NCI-H1417 (cell line): ENCODE results near the gene LRRN4.

Experiments
- DNase-seq, 3 experiments: peaks; one replicate each; lab custom pipeline; 2025; lab: John Stamatoyannopoulos, UW

The LRRN4 gene

GRCh38 chr20:6030453-6031080 lies 23.3 kb downstream of the LRRN4 start:
- DNase-seq, result no peak

- no peak for DNase-seq
These were observed 24.3 kb downstream of the LRRN4 start for GRCh38 chr20:6029538-6029937.

GRCh38 chr20:6028818-6029217 lies 25.0 kb downstream of the LRRN4 start:
- no peak for DNase-seq

DNA sequence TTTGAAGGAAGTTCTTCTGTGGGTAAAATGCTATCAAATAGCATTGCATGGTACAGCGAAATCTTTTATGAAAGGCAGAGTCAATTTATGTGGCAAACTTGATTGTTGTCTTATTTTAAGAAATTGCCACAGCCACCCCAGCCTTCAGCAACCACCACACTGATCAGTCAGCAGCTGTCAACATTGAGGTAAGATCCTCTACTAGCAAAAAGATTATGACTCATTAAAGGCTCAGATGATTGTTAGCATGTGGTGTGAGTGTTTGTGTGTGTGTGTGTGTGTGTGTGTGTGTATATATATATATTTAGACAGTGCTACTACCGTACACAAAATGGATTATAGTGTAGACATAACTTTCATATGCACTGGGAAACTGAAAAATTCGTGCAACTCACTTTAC lies 27.8 kb downstream of the LRRN4 start:
- DNase-seq, result no peak

DNA sequence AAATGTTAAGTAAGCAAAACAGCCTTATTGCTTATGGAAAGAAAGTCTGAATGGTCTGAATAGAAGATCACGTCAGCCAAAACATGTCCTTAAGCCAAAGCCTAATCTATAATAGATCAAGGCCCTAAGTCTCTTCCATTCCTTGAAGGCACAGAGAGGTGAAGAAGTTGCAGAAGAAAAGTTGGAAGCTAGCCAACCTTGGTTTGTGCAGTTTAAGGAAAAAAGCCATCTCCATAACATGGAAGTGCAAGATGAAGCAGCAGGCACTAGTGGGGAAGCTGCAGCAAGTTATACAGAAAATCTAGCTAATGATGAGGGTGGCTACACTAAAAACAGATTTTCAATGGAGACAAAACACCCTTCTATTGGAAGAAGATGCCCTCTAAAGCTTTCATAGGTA lies 29.1 kb downstream of the LRRN4 start:
- DNase-seq, result no peak

DNA sequence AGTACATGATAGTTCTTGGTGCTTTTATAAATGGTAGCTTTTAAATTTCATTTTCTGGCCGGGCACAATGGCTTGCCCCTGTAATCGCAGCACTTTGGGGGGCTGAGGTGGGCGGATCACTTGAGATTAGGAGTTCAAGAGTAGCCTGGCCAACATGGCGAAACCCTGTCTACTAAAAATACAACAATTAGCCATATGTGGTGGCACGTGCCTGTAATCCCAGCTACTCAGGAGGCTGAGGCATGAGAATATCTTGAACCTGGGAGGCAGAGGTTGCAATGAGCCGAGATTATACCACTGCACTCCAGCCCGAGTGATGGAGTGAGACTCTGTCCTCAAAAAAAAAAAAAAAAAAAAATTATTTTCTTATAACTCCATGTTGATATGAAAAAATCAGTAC lies 36.0 kb downstream of the LRRN4 start:
- no peak for DNase-seq

DNA sequence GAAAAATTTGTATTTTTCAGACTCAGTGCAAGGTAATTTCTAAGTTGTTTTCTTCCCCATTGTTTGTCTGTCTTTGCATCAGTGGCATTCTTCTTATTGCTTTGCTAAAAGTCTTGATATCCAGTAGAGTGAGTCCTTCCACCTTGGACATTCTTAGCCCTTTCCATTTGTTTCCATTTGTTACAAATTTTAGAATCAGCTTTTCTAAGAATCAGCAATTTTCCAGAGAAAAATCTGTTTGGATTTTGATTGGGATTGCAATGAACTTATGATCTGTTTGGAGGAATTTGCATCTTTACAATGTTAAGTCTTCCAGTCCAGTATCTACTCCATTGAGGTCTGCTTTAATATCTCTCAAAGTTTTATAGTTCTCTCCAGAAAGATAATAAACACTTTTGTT lies 36.4 kb downstream of the LRRN4 start:
- no peak for DNase-seq

DNA sequence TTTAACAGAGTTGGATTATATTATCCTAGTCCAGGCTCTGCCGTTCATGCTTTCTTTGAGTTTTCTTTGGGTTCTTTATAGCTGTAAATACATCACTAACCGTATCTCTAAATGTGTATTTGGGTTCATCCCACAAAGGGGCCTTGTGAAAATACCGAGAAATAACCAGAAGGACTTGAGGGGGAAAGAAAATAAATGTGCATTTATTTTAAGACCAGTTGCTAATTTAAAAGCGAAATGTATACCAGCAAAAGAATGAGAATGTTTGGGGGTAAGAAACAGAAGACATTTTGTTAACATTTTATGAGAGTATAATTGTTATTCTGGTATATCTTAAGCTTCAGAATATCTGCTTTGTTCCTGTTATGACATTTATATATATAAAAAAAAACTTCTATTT lies 38.9 kb downstream of the LRRN4 start:
- no peak for DNase-seq

DNA sequence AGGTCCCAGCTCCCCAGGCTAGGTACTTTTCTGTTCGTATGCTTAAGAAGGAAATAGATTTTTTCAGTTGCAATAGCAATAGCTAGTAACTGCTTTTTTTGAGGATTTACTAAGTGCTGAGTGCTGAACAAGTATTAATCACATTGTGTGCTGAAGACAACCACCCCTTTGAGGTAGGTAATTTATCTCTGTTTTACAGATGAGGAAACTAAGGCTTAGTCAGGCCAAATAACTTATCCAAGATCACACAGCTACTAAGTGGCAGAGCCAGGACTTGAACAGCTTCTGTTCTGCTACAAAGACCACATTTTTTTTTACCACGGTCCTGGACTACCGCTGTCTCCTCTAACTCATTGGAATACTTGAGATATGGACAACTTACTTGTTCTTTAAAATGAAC lies 39.8 kb downstream of the LRRN4 start:
- no peak for DNase-seq

- no peak for DNase-seq
These were observed 41.7 kb downstream of the LRRN4 start for GRCh38 chr20:6012179-6012578.

DNA sequence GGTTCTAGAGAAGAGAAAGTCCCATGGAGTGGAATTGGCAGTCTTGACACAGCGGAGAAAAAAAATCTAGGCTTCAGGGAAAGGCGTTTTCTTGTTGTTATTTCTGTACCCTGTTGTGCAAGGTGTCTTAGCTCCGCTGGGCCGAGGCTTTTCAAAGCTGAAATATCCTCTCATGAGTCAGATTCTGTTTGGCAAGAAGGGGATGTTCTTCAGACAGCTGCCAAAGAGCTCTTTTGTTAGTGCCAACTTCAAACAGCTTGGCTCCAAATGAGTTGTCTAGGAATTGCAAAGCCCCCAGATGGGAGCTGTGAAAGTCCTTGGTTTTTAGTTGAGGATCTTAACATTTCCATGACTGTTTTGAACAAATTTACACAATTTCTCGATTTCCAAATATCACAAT lies 45.6 kb downstream of the LRRN4 start:
- no peak for DNase-seq

DNA sequence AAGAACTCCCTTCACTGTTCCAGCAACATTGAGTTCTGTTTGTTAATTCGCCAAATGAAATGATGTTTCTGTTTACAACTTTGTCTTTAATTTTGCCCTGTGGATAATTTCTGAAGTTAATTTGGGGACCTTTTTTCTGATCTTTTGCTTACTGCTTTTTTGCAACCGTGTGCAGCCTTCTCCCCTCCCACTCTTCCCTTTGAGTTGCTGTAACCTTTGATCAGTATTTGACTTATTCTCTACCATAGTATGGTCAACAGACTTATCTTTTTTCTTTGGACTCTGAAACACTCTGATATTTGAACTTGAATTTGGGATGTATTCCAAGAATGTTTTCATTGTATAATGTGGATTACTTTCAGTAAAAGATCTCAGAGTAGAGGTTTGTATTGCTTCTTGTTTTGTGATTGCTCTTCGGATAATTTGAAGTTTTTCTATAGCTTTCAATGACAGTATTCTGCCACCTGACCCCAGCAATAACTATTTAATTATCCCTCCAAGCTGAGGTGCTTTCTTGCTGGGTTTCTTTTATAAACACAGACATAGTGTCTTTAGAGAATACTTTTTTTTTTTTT lies 46.2 kb downstream of the LRRN4 start:
- no peak for DNase-seq

DNA sequence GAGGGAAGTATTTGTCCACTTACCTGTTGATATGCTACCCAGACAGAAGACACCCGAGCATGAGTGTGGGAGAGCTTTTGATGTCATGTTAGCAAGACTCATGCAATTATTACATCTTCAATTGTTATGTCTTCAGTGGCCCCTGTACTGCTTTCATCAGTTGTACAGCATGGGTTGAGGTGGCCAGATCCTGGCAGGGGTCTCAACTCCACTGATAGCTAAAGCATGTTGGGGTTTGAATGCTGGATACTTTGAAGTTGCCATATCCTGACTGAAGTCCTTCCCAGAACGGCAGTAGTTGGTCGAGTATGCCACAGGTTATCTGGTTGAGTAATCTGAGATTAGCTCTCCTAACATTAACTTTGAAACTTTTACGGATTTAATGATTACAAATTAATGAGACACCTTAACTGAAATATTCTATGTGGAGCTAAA lies 46.7 kb downstream of the LRRN4 start:
- DNase-seq, result peak in 2 of 3 experiments; percentile 6 to 51

- DNase-seq, result peak in 1 of 3 experiments; percentile 64
These were observed 47.3 kb downstream of the LRRN4 start for GRCh38 chr20:6006603-6006949.

GRCh38 chr20:6000871-6001270 lies 53.0 kb downstream of the LRRN4 start:
- no peak for DNase-seq

DNA sequence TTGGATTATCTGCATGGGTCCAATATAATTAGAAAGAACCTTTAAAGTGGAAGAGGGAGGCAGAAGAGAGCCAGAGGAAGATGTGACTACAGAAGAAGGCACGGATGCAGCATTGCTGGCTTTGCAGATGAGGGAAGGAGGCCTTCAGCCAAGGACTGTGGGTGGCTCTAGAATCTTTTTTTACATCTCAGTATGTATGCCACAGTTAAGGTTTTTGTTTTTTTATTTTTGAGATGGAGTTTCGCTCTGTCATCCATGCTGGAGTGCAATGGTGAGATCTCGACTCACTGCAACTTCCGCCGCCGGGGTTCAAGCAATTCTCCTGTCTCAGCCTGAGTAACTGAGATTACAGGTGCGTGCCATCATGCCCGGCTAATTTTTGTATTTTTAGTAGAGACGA lies 54.1 kb downstream of the LRRN4 start:
- no peak for DNase-seq

DNA sequence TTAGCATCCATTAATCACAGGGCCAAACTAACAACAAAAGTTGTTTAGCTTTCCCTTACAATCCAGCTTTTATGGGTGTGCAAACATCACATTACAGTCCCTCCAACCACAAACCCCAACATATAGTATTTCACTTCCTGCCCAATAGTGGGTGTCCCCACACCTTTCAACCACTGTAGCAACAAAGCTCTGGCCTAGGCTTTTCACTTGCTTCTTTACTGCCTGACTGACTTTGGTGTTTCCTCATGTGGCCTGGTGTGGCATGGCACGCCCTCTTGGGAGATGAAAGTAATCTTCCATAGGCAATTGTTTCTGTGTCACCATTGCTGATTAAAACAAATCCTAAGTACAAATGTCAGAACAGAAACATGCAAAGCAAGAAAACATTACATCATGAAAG lies 57.1 kb downstream of the LRRN4 start:
- peak in 1 of 3 experiments; percentile 23 for DNase-seq

DNA sequence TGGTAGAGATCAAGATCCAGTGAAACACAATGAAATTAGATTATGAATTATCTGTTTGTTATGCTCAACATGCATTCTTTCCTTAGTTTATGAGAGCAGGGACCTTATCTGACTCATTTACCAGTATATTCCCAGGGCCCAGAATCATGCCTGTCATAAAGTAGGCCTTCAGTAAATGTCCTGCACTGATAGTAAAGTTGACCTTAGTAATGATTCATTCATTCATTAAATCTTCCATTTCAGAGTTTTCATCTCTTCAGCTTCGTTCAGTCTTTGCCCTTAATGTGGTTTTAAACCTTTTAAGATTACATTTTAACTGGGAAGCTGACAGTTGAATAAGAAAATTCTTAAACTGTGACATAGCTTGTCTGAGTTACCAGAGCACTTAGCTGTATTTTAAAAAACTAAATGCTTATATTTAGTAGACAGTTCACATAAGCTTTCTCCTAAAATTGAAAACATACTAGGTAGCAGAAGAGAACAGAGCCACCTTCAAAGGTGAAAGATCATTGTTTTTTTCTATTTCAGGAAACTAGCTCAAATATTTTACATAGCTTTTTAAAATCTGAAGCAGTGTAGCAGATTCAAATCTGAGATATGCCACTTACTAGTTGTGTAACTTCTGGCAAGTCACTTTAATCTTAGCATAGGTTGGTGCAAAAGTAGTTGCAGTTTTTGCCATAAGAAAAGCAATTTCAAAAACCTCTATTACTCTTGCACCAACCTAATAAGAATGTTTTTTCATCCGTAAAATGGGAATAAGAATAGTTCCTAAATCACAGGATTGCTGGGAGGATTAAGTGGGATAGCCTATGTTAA lies 62.0 kb downstream of the LRRN4 start:
- peak in 1 of 3 experiments; percentile 20 for DNase-seq

GRCh38 chr20:5990946-5991345 lies 62.9 kb downstream of the LRRN4 start:
- no peak for DNase-seq
